Activated naive CD4-positive, alpha-beta T cell (primary cell): ENCODE measurements around the gene TACR3.
"Not testable (repeated sequence)": the region's sequence is repeated elsewhere in the genome, so short reads cannot be mapped to it uniquely, and the experiment has no call there.

Source experiments
- DNase-seq, 4 experiments: peaks; one replicate each; lab custom pipeline; 2025; lab: John Stamatoyannopoulos, UW

Gene TACR3

GRCh38 chr4:103719830-103720207, at the start of gene TACR3:
TACR3 (minus strand) TSS chr4:103719985; CDS start chr4:103719675, 310 bp downstream.
- DNase-seq: no peak

- DNase-seq: no peak
Observed at GRCh38 chr4:103757631-103758030, 37.8 kb upstream of the TACR3 start.

GRCh38 chr4:103756741-103757140, 37.0 kb upstream of the TACR3 start:
- no peak for DNase-seq

- DNase-seq: no peak
Observed at GRCh38 chr4:103754844-103755243, 35.1 kb upstream of the TACR3 start.

- DNase-seq: no peak
Observed at GRCh38 chr4:103753868-103754653, 34.3 kb upstream of the TACR3 start.

GRCh38 chr4:103723150-103723549, 3.4 kb upstream of the TACR3 start:
- not testable (repeated sequence) for DNase-seq

- no peak for DNase-seq
Observed at GRCh38 chr4:103721251-103721650, 1.5 kb upstream of the TACR3 start.

- DNase-seq: no peak
Observed at GRCh38 chr4:103720661-103721060, 876 bp upstream of the TACR3 start.

GRCh38 chr4:103719105-103719829, 518 bp downstream of the TACR3 start:
- DNase-seq: no peak

- DNase-seq: no peak
Observed at GRCh38 chr4:103692615-103693014, 27.2 kb downstream of the TACR3 start.

GRCh38 chr4:103673983-103674382, 45.8 kb downstream of the TACR3 start:
- DNase-seq: no peak

- DNase-seq: not testable (repeated sequence)
Observed at GRCh38 chr4:103666764-103667163, 53.0 kb downstream of the TACR3 start.

GRCh38 chr4:103664436-103665075, 55.2 kb downstream of the TACR3 start:
- DNase-seq: no peak

GRCh38 chr4:103648541-103648940, 71.2 kb downstream of the TACR3 start:
- DNase-seq: no peak

- DNase-seq: no peak
Observed at GRCh38 chr4:103645991-103646390, 73.8 kb downstream of the TACR3 start.

GRCh38 chr4:103634236-103634635, 85.5 kb downstream of the TACR3 start:
- no peak for DNase-seq

GRCh38 chr4:103626296-103626695, 93.5 kb downstream of the TACR3 start:
- DNase-seq: no peak

- DNase-seq: no peak
Observed at GRCh38 chr4:103591841-103592240, 127.9 kb downstream of the TACR3 start.

- no peak for DNase-seq
Observed at GRCh38 chr4:103567591-103567990, 152.2 kb downstream of the TACR3 start.

GRCh38 chr4:103559178-103559577, 160.6 kb downstream of the TACR3 start:
- DNase-seq: not testable (repeated sequence)
